Measurements from ENCODE around the gene KLHL34. TPM values are rescaled to one million over a fixed set of nuclear protein-coding genes. Genes with fewer than 3 reads are reported as not detected.
A peak's percentile ranks its signal among the peaks of the same experiment; 100 is the strongest.

Gene KLHL34
- total and polyA plus RNA-seq, 2 of the 13 experiments (the other 11 are each of a cell fraction or from before 2014, with no cell fraction given), result not detected

DNA sequence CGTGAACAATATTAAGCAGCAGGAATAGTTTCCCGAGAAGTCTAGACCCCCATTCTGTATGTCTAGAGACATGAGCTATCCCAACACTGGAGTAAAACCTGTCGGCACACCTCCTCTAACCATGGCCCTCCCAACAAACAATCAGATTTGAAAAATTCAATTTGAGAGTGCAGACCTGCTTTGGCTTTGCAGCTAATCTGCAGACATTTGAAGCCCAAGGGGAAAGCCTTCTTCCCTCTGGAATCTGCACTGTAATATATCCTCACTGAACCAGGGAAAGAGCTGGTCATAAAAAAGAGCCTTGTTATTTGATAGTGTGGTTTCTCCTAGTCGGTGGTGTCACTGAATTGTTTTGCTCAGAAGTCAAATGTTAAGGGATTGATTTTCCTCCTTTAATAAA, 44.6 kb upstream of the KLHL34 start:
- POLR2A ChIA-PET, result no interaction called here
- in situ Hi-C loops (cut with HindIII; ENCODE audit: extremely low pct_ligation_motif_present, low pct_unique_long_range_greater_than_20kb) (no loop called here), intact Hi-C loops (cut with micrococcal nuclease; ENCODE audit: unreplicated experiment) (loop anchor here (10.0 kb wide), 1 partner anchor 88 kb away; no protein-coding TSS in a partner anchor)
- Histone ChIP-seq H4K20me1 (ENCODE audit: insufficient read depth, low read length) (no peaks in the 10 kb centered on the region), H3K9ac (ENCODE audit: insufficient read depth, low read depth, low read length) (no peak overlapping the region), H3K27ac (ENCODE audit: extremely low read length, insufficient read depth, low read length) (no peak overlapping the region), H2AFZ (ENCODE audit: low read length) (no peak overlapping the region), H3K4me2 (ENCODE audit: low read depth, low read length) (no peak overlapping the region), H3K4me3 (replicated peaks in 1 of 3; ENCODE audit: insufficient read depth in 1 of 3, low read depth in 2 of 3, low read length in 3 of 3) (no peak overlapping the region), H3K27me3 (ENCODE audit: control insufficient read depth in 1 of 2, insufficient read depth in 2 of 2, low read length in 2 of 2) (no peaks in the 10 kb centered on the region), H3K36me3 (replicated peaks in 1 of 2; ENCODE audit: control insufficient read depth in 1 of 2, insufficient read depth in 2 of 2, low read length in 2 of 2) (no peaks in the 10 kb centered on the region), H3K9me3 (ENCODE audit: low read length) (no peaks in the 10 kb centered on the region), H3K79me2 (ENCODE audit: insufficient read depth, low read length) (no peaks in the 10 kb centered on the region), H3K4me1 (ENCODE audit: insufficient read depth, low read length) (peaks cover 7% of the 10 kb centered on the region; the same call in 1 of the 2 replicates)
- TF ChIP-seq U2AF1 (optimal IDR thresholded peaks at IDR 0.05; ENCODE audit: low read depth, low read length), result no peak
- no TSS peak for BruUV-seq (replicated peaks)
- CTCF ChIA-PET (ENCODE audit: low intra/inter-chr PET ratio, low total read pairs), result no interaction called here
- ATAC-seq (no peak), DNase-seq (ENCODE audit: low spot score) (no peak), FAIRE-seq (no peak)
- WGBS (ENCODE audit: low lambda C conversion rate), result 75% methylated on average over 4 of the region's 4 CpGs

DNA sequence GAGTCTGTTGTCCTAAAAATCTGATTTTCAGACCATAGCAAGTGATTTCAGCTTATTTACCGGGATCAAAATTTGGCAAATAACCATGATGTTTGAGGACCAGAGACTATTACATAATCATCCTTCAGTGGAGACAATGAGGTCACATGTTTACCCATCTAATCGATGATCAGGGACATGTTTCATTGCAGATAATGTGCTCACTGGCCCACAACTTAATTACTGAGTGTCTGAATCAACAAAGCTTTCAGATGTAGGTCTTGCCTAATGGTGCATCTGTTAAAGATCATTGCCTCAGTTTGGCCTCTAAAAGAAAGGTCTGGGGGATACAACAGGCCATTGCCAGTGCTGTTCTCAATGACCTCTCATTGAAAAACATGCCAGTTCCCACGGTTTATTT, 42.8 kb upstream of the KLHL34 start:
- peak; percentile 41 for ATAC-seq
- Histone ChIP-seq H3K79me2 (ENCODE audit: insufficient read depth, low read length) (no peaks in the 10 kb centered on the region), H3K9me3 (ENCODE audit: low read length) (no peaks in the 10 kb centered on the region), H2AFZ (ENCODE audit: low read length) (no peak overlapping the region), H3K4me3 (replicated peaks in 1 of 3; ENCODE audit: insufficient read depth in 1 of 3, low read depth in 2 of 3, low read length in 3 of 3) (no peak overlapping the region), H4K20me1 (ENCODE audit: insufficient read depth, low read length) (no peaks in the 10 kb centered on the region), H3K4me2 (ENCODE audit: low read depth, low read length) (no peak overlapping the region), H3K9ac (ENCODE audit: insufficient read depth, low read depth, low read length) (no peak overlapping the region), H3K27ac (ENCODE audit: extremely low read length, insufficient read depth, low read length) (no peak overlapping the region), H3K27me3 (ENCODE audit: control insufficient read depth in 1 of 2, insufficient read depth in 2 of 2, low read length in 2 of 2) (no peaks in the 10 kb centered on the region), H3K36me3 (replicated peaks in 1 of 2; ENCODE audit: control insufficient read depth in 1 of 2, insufficient read depth in 2 of 2, low read length in 2 of 2) (no peaks in the 10 kb centered on the region), H3K4me1 (ENCODE audit: insufficient read depth, low read length) (peaks cover 7% of the 10 kb centered on the region; the same call in 1 of the 2 replicates)
- POLR2A ChIA-PET, result no interaction called here
- CTCF ChIA-PET (ENCODE audit: low intra/inter-chr PET ratio, low total read pairs), result no interaction called here
- WGBS (ENCODE audit: low lambda C conversion rate), result 0% methylated on average over 1 of the region's 3 CpGs
- in situ Hi-C loops (cut with HindIII; ENCODE audit: extremely low pct_ligation_motif_present, low pct_unique_long_range_greater_than_20kb) (no loop called here), intact Hi-C loops (cut with micrococcal nuclease; ENCODE audit: unreplicated experiment) (loop anchor here (10.0 kb wide), 1 partner anchor 86 kb away; no protein-coding TSS in a partner anchor)
- peak; percentile 18 for DNase-seq (ENCODE audit: low spot score)
- FAIRE-seq, result no peak
- BruUV-seq (replicated peaks), result no TSS peak
- TF ChIP-seq ATF7 (IDR thresholded peaks at IDR 0.05) (peak; percentile 60), ATF7 (CRISPR knock-in tag; IDR thresholded peaks at IDR 0.05) (no peak), JUND (CRISPR knock-in tag; IDR thresholded peaks at IDR 0.05) (peak; percentile 47; the same call in 1 of the 2 replicates), GATA4 (IDR thresholded peaks at IDR 0.05; ENCODE audit: borderline replicate concordance, low read depth) (no peak), SOX6 (IDR thresholded peaks at IDR 0.05) (no peak), SOX6 (CRISPR knock-in tag; IDR thresholded peaks at IDR 0.05) (peak; percentile 25; the same call in 1 of the 2 replicates), NCOA5 (CRISPR knock-in tag; IDR thresholded peaks at IDR 0.05) (no peak), IKZF4 (CRISPR knock-in tag; IDR thresholded peaks at IDR 0.05; ENCODE audit: borderline replicate concordance, low read depth, not compliant biosample characterization) (no peak), HOXD1 (CRISPR knock-in tag; IDR thresholded peaks at IDR 0.05) (no peak), JUN (CRISPR knock-in tag; IDR thresholded peaks at IDR 0.05) (0 out of 2 replicates have a peak, but pooled peaks have one; percentile 42), DPF2 (CRISPR knock-in tag; IDR thresholded peaks at IDR 0.05; ENCODE audit: borderline replicate concordance, low read depth) (no peak), FOXA3 (CRISPR knock-in tag; IDR thresholded peaks at IDR 0.05) (peak; percentile 35; the same call in 1 of the 2 replicates)
- TF ChIP-seq, protein P1, sequence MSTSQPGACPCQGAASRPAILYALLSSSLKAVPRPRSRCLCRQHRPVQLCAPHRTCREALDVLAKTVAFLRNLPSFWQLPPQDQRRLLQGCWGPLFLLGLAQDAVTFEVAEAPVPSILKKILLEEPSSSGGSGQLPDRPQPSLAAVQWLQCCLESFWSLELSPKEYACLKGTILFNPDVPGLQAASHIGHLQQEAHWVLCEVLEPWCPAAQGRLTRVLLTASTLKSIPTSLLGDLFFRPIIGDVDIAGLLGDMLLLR (CRISPR knock-in tag; IDR thresholded peaks at IDR 0.05), result no peak
- TF ChIP-seq, protein P2, sequence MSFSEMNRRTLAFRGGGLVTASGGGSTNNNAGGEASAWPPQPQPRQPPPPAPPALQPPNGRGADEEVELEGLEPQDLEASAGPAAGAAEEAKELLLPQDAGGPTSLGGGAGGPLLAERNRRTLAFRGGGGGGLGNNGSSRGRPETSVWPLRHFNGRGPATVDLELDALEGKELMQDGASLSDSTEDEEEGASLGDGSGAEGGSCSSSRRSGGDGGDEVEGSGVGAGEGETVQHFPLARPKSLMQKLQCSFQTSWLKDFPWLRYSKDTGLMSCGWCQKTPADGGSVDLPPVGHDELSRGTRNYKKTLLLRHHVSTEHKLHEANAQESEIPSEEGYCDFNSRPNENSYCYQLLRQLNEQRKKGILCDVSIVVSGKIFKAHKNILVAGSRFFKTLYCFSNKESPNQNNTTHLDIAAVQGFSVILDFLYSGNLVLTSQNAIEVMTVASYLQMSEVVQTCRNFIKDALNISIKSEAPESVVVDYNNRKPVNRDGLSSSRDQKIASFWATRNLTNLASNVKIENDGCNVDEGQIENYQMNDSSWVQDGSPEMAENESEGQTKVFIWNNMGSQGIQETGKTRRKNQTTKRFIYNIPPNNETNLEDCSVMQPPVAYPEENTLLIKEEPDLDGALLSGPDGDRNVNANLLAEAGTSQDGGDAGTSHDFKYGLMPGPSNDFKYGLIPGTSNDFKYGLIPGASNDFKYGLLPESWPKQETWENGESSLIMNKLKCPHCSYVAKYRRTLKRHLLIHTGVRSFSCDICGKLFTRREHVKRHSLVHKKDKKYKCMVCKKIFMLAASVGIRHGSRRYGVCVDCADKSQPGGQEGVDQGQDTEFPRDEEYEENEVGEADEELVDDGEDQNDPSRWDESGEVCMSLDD (CRISPR knock-in tag; IDR thresholded peaks at IDR 0.05; ENCODE audit: borderline replicate concordance), result no peak
- TF ChIP-seq, protein P3, sequence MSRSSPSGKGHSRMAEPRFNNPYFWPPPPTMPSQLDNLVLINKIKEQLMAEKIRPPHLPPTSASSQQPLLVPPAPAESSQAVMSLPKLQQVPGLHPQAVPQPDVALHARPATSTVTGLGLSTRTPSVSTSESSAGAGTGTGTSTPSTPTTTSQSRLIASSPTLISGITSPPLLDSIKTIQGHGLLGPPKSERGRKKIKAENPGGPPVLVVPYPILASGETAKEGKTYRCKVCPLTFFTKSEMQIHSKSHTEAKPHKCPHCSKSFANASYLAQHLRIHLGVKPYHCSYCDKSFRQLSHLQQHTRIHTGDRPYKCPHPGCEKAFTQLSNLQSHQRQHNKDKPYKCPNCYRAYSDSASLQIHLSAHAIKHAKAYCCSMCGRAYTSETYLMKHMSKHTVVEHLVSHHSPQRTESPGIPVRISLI (CRISPR knock-in tag; IDR thresholded peaks at IDR 0.05; ENCODE audit: borderline replicate concordance), result no peak

Measured in HepG2 (cell line).